Activated CD8-positive, alpha-beta memory T cell treated with anti-CD3 and anti-CD28 coated beads, Interleukin-2, amount 10 ng/mL, durations not matched to agents 7 days and 5 days (primary cell): ENCODE results near the gene RABGGTA. TPM values are rescaled to one million over a fixed set of nuclear protein-coding genes. Genes with fewer than 3 reads are reported as not detected.

Experiments
- ATAC-seq: fragments of 150-1000 bp; cut with Tn5 transposase; one replicate; pipeline ENCODE4 v1.10.0; 2021; ENCODE audit warnings: moderate library complexity
- CTCF ChIA-PET: fragments of 350-600 bp; sonication (Branson Sonifier 250); formaldehyde crosslinking; loops from one replicate; lab custom pipeline; 2021; ENCODE audit warnings: antibody characterized with exemption; lab: Charles Lee
- DNase-seq: peaks from one replicate; pipeline ENCODE4 v3.0.0-alpha.2; 2020
- H3K27ac Mint-ChIP-seq: one replicate; pipeline ENCODE4 v1.8.0; 2021; ENCODE audit warnings: mild to moderate bottlenecking, mixed read lengths
- H3K27me3 Mint-ChIP-seq: one replicate; pipeline ENCODE4 v1.8.0; 2021; ENCODE audit warnings: mixed read lengths
- H3K36me3 Mint-ChIP-seq: one replicate; pipeline ENCODE4 v1.8.0; 2021; ENCODE audit warnings: mild to moderate bottlenecking, mixed read lengths
- H3K4me1 Mint-ChIP-seq: one replicate; pipeline ENCODE4 v1.8.0; 2021; ENCODE audit warnings: mixed read lengths
- H3K4me3 Mint-ChIP-seq: one replicate; pipeline ENCODE4 v1.8.0; 2021; ENCODE audit warnings: mild to moderate bottlenecking, moderate library complexity, mixed read lengths
- H3K9me3 Mint-ChIP-seq: one replicate; pipeline ENCODE4 v1.8.0; 2022; ENCODE audit warnings: low read depth, mixed read lengths
- total RNA-seq, 2 experiments: library from RNA; stranded (reverse); gene quantifications; one replicate each; pipeline ENCODE4 v1.2.3, GENCODE V29; 2021

Gene RABGGTA
- total RNA-seq, 2 experiments from 2014 or later, result 34.3 to 44.6 TPM

GRCh38 chr14:24260780-24261157 is 10.6 kb downstream of the RABGGTA start:
- CTCF ChIA-PET, result no interaction called here
- H3K9me3 Mint-ChIP-seq, result no peaks in the 10 kb centered on the region

GRCh38 chr14:24260026-24260779 is 11.2 kb downstream of the RABGGTA start:
- H3K36me3 Mint-ChIP-seq, result no peaks in the 10 kb centered on the region
- CTCF ChIA-PET, result no interaction called here
- no peaks in the 10 kb centered on the region for H3K27me3 Mint-ChIP-seq
- no peak overlapping the region for H3K27ac Mint-ChIP-seq
- DNase-seq (no peak), ATAC-seq (no peak)
- H3K9me3 Mint-ChIP-seq, result no peaks in the 10 kb centered on the region
- H3K4me3 Mint-ChIP-seq, result no peak overlapping the region
- H3K4me1 Mint-ChIP-seq, result no peaks in the 10 kb centered on the region

More at GRCh38 chr14:24260780-24261157, 10.6 kb downstream of the RABGGTA start:
- DNase-seq (no peak), ATAC-seq (no peak)
- no peaks in the 10 kb centered on the region for H3K4me1 Mint-ChIP-seq
- H3K27me3 Mint-ChIP-seq, result no peaks in the 10 kb centered on the region
- H3K36me3 Mint-ChIP-seq, result no peaks in the 10 kb centered on the region
- H3K4me3 Mint-ChIP-seq, result no peak overlapping the region
- H3K27ac Mint-ChIP-seq, result no peak overlapping the region

GRCh38 chr14:24259282-24260025 is 11.9 kb downstream of the RABGGTA start:
- Mint-ChIP-seq H3K27me3 (no peaks in the 10 kb centered on the region), H3K4me1 (no peaks in the 10 kb centered on the region), H3K9me3 (no peaks in the 10 kb centered on the region), H3K36me3 (no peaks in the 10 kb centered on the region), H3K27ac (no peak overlapping the region), H3K4me3 (no peak overlapping the region)
- DNase-seq (no peak), ATAC-seq (no peak)
- CTCF ChIA-PET, result no interaction called here

GRCh38 chr14:24258548-24259265 is 12.7 kb downstream of the RABGGTA start:
- no peaks in the 10 kb centered on the region for H3K9me3 Mint-ChIP-seq
- ATAC-seq (no peak), DNase-seq (no peak)
- H3K36me3 Mint-ChIP-seq, result no peaks in the 10 kb centered on the region
- CTCF ChIA-PET, result interaction anchor here (0.7 to 18.5 kb wide), 3 partner anchors 13 to 15 kb away, joined by 3 to 275 read pairs (median 3); partner anchors contain the start of gene RABGGTA
- no peaks in the 10 kb centered on the region for H3K27me3 Mint-ChIP-seq
- H3K4me3 Mint-ChIP-seq, result no peak overlapping the region
- H3K27ac Mint-ChIP-seq, result no peak overlapping the region
- H3K4me1 Mint-ChIP-seq, result no peaks in the 10 kb centered on the region

GRCh38 chr14:24258119-24258518 is 13.3 kb downstream of the RABGGTA start:
- Mint-ChIP-seq H3K4me1 (no peaks in the 10 kb centered on the region), H3K27me3 (no peaks in the 10 kb centered on the region), H3K27ac (no peak overlapping the region), H3K4me3 (no peak overlapping the region), H3K36me3 (no peaks in the 10 kb centered on the region), H3K9me3 (no peaks in the 10 kb centered on the region)
- no peak for ATAC-seq
- DNase-seq, result no peak
- CTCF ChIA-PET, result interaction anchor here (0.7 to 18.5 kb wide), 5 partner anchors 11 to 174 kb away, joined by 3 to 275 read pairs (median 3); partner anchors contain the start of gene RABGGTA

- Mint-ChIP-seq H3K9me3 (no peaks in the 10 kb centered on the region), H3K4me3 (no peak overlapping the region), H3K27me3 (no peaks in the 10 kb centered on the region), H3K36me3 (no peaks in the 10 kb centered on the region), H3K4me1 (no peaks in the 10 kb centered on the region), H3K27ac (no peak overlapping the region)
- DNase-seq (no peak), ATAC-seq (no peak)
- CTCF ChIA-PET, result interaction anchor here (1.1 to 18.5 kb wide), 7 partner anchors 10 to 175 kb away, joined by 3 to 275 read pairs (median 3); partner anchors contain the start of gene RABGGTA
Observed at GRCh38 chr14:24256960-24257359, 14.4 kb downstream of the RABGGTA start.

GRCh38 chr14:24255931-24256711 is 15.3 kb downstream of the RABGGTA start:
- H3K36me3 Mint-ChIP-seq, result no peaks in the 10 kb centered on the region
- peaks cover 2% of the 10 kb centered on the region for H3K4me1 Mint-ChIP-seq
- no peak overlapping the region for H3K27ac Mint-ChIP-seq
- CTCF ChIA-PET, result interaction anchor here (1.3 to 18.5 kb wide), 3 partner anchors 10 to 34 kb away, joined by 3 to 275 read pairs (median 4); partner anchors contain the start of gene RABGGTA
- H3K4me3 Mint-ChIP-seq, result no peak overlapping the region
- DNase-seq, result no peak
- no peaks in the 10 kb centered on the region for H3K27me3 Mint-ChIP-seq
- no peak for ATAC-seq
- no peaks in the 10 kb centered on the region for H3K9me3 Mint-ChIP-seq

GRCh38 chr14:24255438-24255837 is 16.0 kb downstream of the RABGGTA start:
- H3K4me3 Mint-ChIP-seq, result no peak overlapping the region
- no peaks in the 10 kb centered on the region for H3K9me3 Mint-ChIP-seq
- ATAC-seq, result no peak
- H3K4me1 Mint-ChIP-seq, result peaks cover 9% of the 10 kb centered on the region
- no peak for DNase-seq
- no peaks in the 10 kb centered on the region for H3K27me3 Mint-ChIP-seq
- H3K27ac Mint-ChIP-seq, result no peak overlapping the region
- CTCF ChIA-PET, result interaction anchor here (1.3 to 18.5 kb wide), 2 partner anchors 9 to 17 kb away, joined by 4 to 275 read pairs; partner anchors contain the start of gene RABGGTA
- no peaks in the 10 kb centered on the region for H3K36me3 Mint-ChIP-seq

GRCh38 chr14:24254630-24255392 is 16.6 kb downstream of the RABGGTA start:
- Mint-ChIP-seq H3K9me3 (no peaks in the 10 kb centered on the region), H3K36me3 (peaks cover under 1% of the 10 kb centered on the region), H3K27me3 (no peaks in the 10 kb centered on the region), H3K4me1 (peaks cover 15% of the 10 kb centered on the region), H3K4me3 (no peak overlapping the region), H3K27ac (no peak overlapping the region)
- no peak for ATAC-seq
- no peak for DNase-seq
- CTCF ChIA-PET, result interaction anchor here (1.3 to 18.5 kb wide), 2 partner anchors 8 to 18 kb away, joined by 4 to 275 read pairs; partner anchors contain the start of gene RABGGTA

- no peak overlapping the region for H3K27ac Mint-ChIP-seq
- no peaks in the 10 kb centered on the region for H3K27me3 Mint-ChIP-seq
- ATAC-seq (no peak), DNase-seq (no peak)
- CTCF ChIA-PET, result interaction anchor here (0.6 to 18.5 kb wide), 2 partner anchors 11 to 19 kb away, joined by 3 to 275 read pairs; partner anchors contain the start of gene RABGGTA
- H3K9me3 Mint-ChIP-seq, result no peaks in the 10 kb centered on the region
- H3K4me1 Mint-ChIP-seq, result peaks cover 24% of the 10 kb centered on the region
- H3K4me3 Mint-ChIP-seq, result no peak overlapping the region
- peaks cover 3% of the 10 kb centered on the region for H3K36me3 Mint-ChIP-seq
Observed at GRCh38 chr14:24253936-24254335, 17.5 kb downstream of the RABGGTA start.

- ATAC-seq (no peak), DNase-seq (no peak)
- Mint-ChIP-seq H3K4me3 (no peak overlapping the region), H3K9me3 (no peaks in the 10 kb centered on the region), H3K27ac (no peak overlapping the region), H3K27me3 (no peaks in the 10 kb centered on the region), H3K36me3 (peaks cover 8% of the 10 kb centered on the region), H3K4me1 (peaks cover 38% of the 10 kb centered on the region)
- CTCF ChIA-PET, result interaction anchor here (1.0 to 21.6 kb wide), 5 partner anchors 10 to 52 kb away, joined by 3 to 541 read pairs (median 22); partner anchors contain the start of genes CIDEB, DHRS1, LTB4R and LTB4R2
Observed at GRCh38 chr14:24252289-24253124, 18.9 kb downstream of the RABGGTA start.
